Heart left ventricle (tissue), 16 donors: Measurements from ENCODE around the gene HLA-B. TPM values are rescaled to one million over a fixed set of nuclear protein-coding genes. Genes with fewer than 3 reads are reported as not detected.

ENCODE experiments used
- ATAC-seq, 4 donors: fragments of 200-7000 bp; cut with Tn5 transposase; one replicate each; pipeline ENCODE4 v1.9.1; 2020 to 2022; ENCODE audit warnings: moderate library complexity in 4 of 4, mild to moderate bottlenecking in 3 of 4, moderate number of reproducible peaks in 1 of 4
- DNase-seq, 5 donors: peaks; one replicate each; pipeline ENCODE4 v3.0.0-alpha.2; 2020
- H3K27ac ChIP-seq, 12 donors: fragments of 200-600 bp; sonication (generic) in 4 of 12; one replicate each; pipeline versions ENCODE4 v1.5.0 to v1.8.0; 2016 to 2022; ENCODE audit warnings: mild to moderate bottlenecking in 2 of 12
- H3K27me3 ChIP-seq, 9 donors: fragments of 200-600 bp; sonication (generic) in 2 of 9; one replicate each; pipeline versions ENCODE4 v1.5.1 to v1.8.0; 2016 to 2022; ENCODE audit warnings: mild to moderate bottlenecking in 3 of 9
- H3K36me3 ChIP-seq, 9 donors: fragments of 200-600 bp; sonication (generic) in 2 of 9; one replicate each; pipeline versions ENCODE4 v1.5.0 to v1.8.0; 2018 to 2022; ENCODE audit warnings: mild to moderate bottlenecking in 2 of 9
- H3K4me1 ChIP-seq, 12 donors: fragments of 200-600 bp; sonication (generic) in 4 of 12; one replicate each; pipeline versions ENCODE4 v1.5.0 to v1.8.0; 2016 to 2022; ENCODE audit warnings: mild to moderate bottlenecking in 3 of 12
- H3K4me3 ChIP-seq, 12 donors: fragments of 200-600 bp; sonication (generic) in 4 of 12; one replicate each; pipeline versions ENCODE4 v1.5.0 to v1.8.0; 2017 to 2022; ENCODE audit warnings: mild to moderate bottlenecking in 9 of 12, moderate library complexity in 4 of 12
- H3K9me3 ChIP-seq, 12 donors: fragments of 200-600 bp; sonication (generic) in 4 of 12; one replicate each; pipeline versions ENCODE4 v1.5.0 to v1.8.0; 2016 to 2022; ENCODE audit warnings: mild to moderate bottlenecking in 1 of 12
- POLR2A ChIP-seq, 2 donors: fragments of 450-650 bp; IDR thresholded peaks; one replicate each; pipeline ENCODE4 v1.6.1; 2017; ENCODE audit warnings: antibody characterized with exemption in 2 of 2, mild to moderate bottlenecking in 2 of 2, moderate library complexity in 2 of 2
- WGBS, 4 donors: extraction: QIAGEN DNeasy Blood & Tissue Kit in 2 of 4; methylation state at CpG; one replicate each; pipeline versions ENCODE4 v1.1.5 to v1.1.7; 2013 to 2018; 5-methylcytosine and 5-hydroxymethylcytosine counted together
- intact Hi-C, 10 donors: fragments of 100-400 bp; cut with DNase I; formaldehyde crosslinking; loops; one replicate each; pipeline versions ENCODE4 v1.11.1 to v1.14.2; 2022
- polyA plus RNA-seq, 2 donors: library from polyadenylated mRNA; stranded (reverse); fragments of 200-250 nt; gene quantifications; one replicate each; pipeline ENCODE4 v1.2.3, GENCODE V29; 2013
- total RNA-seq, 9 donors: library from RNA; depleted of rRNA in 2 of 9; stranded (reverse); fragments of >200 nt in 2 of 9; fragmentation: NEBNext Ultra II Directional in 3 of 9; extraction: Animal tissue kit (Norgen Biotek cat#: 25700) in 3 of 9; gene quantifications; one replicate each; pipeline versions ENCODE4 v1.1.0 to v1.2.4, GENCODE V29; 2016 to 2023
- TF ChIP-seq, protein P1 (sequence below), 12 donors: fragments of 200-600 bp; sonication (generic) in 4 of 12; IDR thresholded peaks; one replicate each; pipeline versions ENCODE4 v1.5.0 to v1.8.0; 2018 to 2022; ENCODE audit warnings: antibody characterized with exemption in 12 of 12, mild to moderate bottlenecking in 5 of 12
- donor health status: ischemic (EF 13 %, LVEDD 7.1; RV severe dilation, severe dysfunction).
- donor health status: healthy with polysubstance abuse.
- donor health status: DM: no; HTN: yes; CAD: no.
- donor health status: DM: no; HTN: no; CAD: no.
- donor health status: ischemic (EF 25% LVEDD 6.9; RV normal size, moderate dysfunction).
- donor health status: ischemic (EF 25% LVEDD 5.7; RV mildly dilated, moderate dysfunction).
- donor health status: healthy.
- donor health status: DM: yes; HTN: yes; CAD: no.
- donor health status: ischemic (EF 35%, LVEDD 5.7; RV mildly dilated, moderate dysfunction).
- donor health status: nonischemic (EF 11% LVEDD 7.7; RV severe dilation, severe dysfunction).
- donor health status: DM: yes; HTN: yes; CAD: no.
- donor health status: PGD.
- donor health status: ischemic (EF 29% LVEDD 5.4; RV normal size, mild dysfunction).
- donor health status: nonischemic (EF 23%, LVEDD 6.1; RV moderate dilation, normal function).

Gene HLA-B
- total and polyA plus RNA-seq, 11 donors, result 235 to 2,858 (median 390) TPM

DNA sequence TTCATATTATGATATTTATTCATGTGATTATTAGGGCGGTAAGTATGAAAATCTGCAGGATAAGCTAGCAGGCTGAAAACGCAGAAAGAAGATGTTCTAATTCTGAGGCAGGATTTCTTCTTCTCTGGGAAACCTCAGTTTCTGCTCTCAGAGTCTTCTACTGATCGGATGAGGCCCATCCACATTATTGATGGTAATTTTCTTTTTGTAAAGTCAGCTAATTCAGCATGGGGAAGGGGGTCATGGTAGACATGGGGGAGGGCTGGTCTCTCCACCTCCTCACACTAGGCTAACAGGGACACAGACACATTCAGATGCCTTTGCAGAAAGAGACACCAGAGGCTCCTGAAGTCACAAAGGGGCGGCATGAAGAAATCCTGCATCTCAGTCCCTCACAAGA, 24.7 kb upstream of the HLA-B start:
- Histone ChIP-seq H3K4me3 (no peak overlapping the region), H3K27me3 (peaks cover 0 to 42% (median 6%) of the 10 kb centered on the region in 9 donors), H3K4me1 (no peaks in the 10 kb centered on the region), H3K9me3 (no peaks in the 10 kb centered on the region), H3K27ac (no peak overlapping the region), H3K36me3 (no peaks in the 10 kb centered on the region)
- intact Hi-C loops, result no loop called here
- 62 to 84% (median 73%) methylated on average over 4 of the region's 4 CpGs for WGBS, 4 donors
- no peak for DNase-seq
- TF ChIP-seq POLR2A (IDR thresholded peaks at IDR 0.05), result no peak
- TF ChIP-seq, protein P1, sequence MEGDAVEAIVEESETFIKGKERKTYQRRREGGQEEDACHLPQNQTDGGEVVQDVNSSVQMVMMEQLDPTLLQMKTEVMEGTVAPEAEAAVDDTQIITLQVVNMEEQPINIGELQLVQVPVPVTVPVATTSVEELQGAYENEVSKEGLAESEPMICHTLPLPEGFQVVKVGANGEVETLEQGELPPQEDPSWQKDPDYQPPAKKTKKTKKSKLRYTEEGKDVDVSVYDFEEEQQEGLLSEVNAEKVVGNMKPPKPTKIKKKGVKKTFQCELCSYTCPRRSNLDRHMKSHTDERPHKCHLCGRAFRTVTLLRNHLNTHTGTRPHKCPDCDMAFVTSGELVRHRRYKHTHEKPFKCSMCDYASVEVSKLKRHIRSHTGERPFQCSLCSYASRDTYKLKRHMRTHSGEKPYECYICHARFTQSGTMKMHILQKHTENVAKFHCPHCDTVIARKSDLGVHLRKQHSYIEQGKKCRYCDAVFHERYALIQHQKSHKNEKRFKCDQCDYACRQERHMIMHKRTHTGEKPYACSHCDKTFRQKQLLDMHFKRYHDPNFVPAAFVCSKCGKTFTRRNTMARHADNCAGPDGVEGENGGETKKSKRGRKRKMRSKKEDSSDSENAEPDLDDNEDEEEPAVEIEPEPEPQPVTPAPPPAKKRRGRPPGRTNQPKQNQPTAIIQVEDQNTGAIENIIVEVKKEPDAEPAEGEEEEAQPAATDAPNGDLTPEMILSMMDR (IDR thresholded peaks at IDR 0.05), result no peak
- no peak for ATAC-seq

DNA sequence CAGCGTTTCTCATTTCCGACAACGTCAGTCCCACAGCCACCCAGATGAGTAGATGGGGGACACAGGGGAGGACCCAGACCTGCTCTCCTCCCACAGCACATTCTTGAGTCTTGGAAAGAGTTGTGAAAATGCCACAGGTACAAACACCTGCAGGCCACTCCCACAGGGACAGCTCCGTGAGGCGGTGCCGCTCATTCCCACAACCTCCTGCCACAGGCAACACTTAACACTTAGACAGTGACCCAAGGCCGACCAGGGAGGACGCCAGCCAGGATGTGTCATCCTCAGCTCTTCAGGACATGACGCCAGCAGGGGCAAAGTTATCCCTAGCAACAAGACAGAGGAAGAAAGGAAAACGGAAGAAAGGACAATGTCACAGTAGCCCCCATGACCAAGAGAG, 22.9 kb upstream of the HLA-B start:
- Histone ChIP-seq H3K27me3 (peaks cover 0 to 49% (median 6%) of the 10 kb centered on the region in 9 donors), H3K9me3 (no peaks in the 10 kb centered on the region), H3K4me1 (no peaks in the 10 kb centered on the region), H3K36me3 (no peaks in the 10 kb centered on the region), H3K27ac (no peak overlapping the region), H3K4me3 (no peak overlapping the region)
- intact Hi-C loops, result no loop called here
- 50 to 63% (median 51%) methylated on average over 9 to 10 of the region's 10 CpGs for WGBS, 4 donors
- TF ChIP-seq POLR2A (IDR thresholded peaks at IDR 0.05), result no peak
- TF ChIP-seq, protein P1 (IDR thresholded peaks at IDR 0.05), result no peak
- DNase-seq, result no peak
- no peak for ATAC-seq

DNA sequence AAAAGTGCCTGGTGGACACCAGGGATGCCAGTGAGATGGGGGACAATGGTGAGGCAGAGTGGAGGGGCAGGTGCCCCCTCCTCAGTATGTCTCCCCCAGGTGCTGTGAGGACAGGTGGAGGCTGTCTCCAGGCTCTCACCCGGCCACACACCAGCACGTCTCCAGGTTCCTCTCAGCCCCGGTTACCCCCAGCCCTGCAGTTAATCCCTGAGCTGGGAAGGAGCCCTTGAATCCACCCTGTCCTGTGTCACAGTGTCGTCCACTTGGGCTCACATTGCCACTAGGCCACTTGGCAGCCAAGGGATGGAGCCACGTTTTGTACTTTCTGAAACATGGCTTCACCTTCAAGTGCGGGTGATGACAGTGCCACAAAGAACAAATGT, 21.7 kb upstream of the HLA-B start:
- intact Hi-C loops, result no loop called here
- no peak for TF ChIP-seq POLR2A (IDR thresholded peaks at IDR 0.05)
- TF ChIP-seq, protein P1 (IDR thresholded peaks at IDR 0.05), result no peak
- no peak overlapping the region for H3K27ac ChIP-seq
- ATAC-seq, result no peak
- peaks cover 0 to 53% (median 6%) of the 10 kb centered on the region in 9 donors for H3K27me3 ChIP-seq
- DNase-seq, result no peak
- no peaks in the 10 kb centered on the region for H3K36me3 ChIP-seq
- H3K4me1 ChIP-seq, result no peaks in the 10 kb centered on the region
- no peak overlapping the region for H3K4me3 ChIP-seq
- 65 to 86% (median 70%) methylated on average over 6 of the region's 6 CpGs for WGBS, 4 donors
- H3K9me3 ChIP-seq, result no peaks in the 10 kb centered on the region

DNA sequence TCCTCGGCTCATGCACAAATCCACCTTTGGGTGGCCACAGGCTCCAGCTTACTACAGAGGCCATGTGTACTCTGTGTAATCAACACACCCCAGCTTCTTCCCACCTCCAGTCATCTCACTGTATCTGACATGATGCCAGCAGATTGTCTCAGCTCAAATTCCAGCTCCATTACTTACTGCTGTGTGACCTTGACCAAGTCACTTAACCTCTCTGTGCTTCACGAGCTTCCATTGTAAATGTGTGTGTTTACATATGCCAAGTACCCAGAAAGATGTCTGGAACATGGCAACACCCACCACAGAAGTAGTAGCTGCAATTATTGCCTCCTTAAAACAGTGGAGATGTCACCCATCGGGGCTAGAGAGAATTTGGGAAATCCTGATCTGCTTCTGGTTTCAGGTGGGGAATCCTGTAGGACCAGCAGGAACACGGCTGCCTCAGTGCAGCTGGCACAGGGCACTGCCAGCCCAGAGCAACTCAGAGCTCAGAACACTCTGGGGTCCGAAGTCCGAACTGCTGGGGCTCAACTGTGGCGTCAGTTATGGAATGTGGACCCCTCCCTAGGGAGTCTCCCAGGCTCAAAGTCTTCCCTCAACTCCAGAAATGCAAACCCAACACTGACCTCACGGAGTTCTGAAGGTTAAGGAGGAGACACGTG, 21.2 kb upstream of the HLA-B start:
- DNase-seq, result no peak

More for the DNA sequence above, 21.2 kb upstream of the HLA-B start:
- Histone ChIP-seq H3K9me3 (no peaks in the 10 kb centered on the region), H3K27me3 (peaks cover 0 to 53% (median 6%) of the 10 kb centered on the region in 9 donors), H3K4me1 (no peaks in the 10 kb centered on the region), H3K36me3 (no peaks in the 10 kb centered on the region), H3K27ac (no peak overlapping the region), H3K4me3 (no peak overlapping the region)
- TF ChIP-seq POLR2A (IDR thresholded peaks at IDR 0.05), result no peak
- TF ChIP-seq, protein P1 (IDR thresholded peaks at IDR 0.05), result no peak
- 48 to 60% (median 56%) methylated on average over 6 to 9 of the region's 9 CpGs for WGBS, 4 donors
- no peak for ATAC-seq
- intact Hi-C loops, result no loop called here
